SW480 (cell line): ENCODE results near the gene AMBP.
"Not testable (repeated sequence)": the region's sequence is repeated elsewhere in the genome, so short reads cannot be mapped to it uniquely, and the experiment has no call there.

Experiments
- DNase-seq: peaks from one replicate; pipeline ENCODE4 v3.0.0-alpha.2; 2016; ENCODE audit warnings: low spot score

The AMBP gene

GRCh38 chr9:114091711-114092110 lies 13.6 kb upstream of the AMBP start:
- no peak for DNase-seq

GRCh38 chr9:114090798-114091197 lies 12.7 kb upstream of the AMBP start:
- no peak for DNase-seq

GRCh38 chr9:114089206-114089840 lies 11.2 kb upstream of the AMBP start:
- no peak for DNase-seq

DNA sequence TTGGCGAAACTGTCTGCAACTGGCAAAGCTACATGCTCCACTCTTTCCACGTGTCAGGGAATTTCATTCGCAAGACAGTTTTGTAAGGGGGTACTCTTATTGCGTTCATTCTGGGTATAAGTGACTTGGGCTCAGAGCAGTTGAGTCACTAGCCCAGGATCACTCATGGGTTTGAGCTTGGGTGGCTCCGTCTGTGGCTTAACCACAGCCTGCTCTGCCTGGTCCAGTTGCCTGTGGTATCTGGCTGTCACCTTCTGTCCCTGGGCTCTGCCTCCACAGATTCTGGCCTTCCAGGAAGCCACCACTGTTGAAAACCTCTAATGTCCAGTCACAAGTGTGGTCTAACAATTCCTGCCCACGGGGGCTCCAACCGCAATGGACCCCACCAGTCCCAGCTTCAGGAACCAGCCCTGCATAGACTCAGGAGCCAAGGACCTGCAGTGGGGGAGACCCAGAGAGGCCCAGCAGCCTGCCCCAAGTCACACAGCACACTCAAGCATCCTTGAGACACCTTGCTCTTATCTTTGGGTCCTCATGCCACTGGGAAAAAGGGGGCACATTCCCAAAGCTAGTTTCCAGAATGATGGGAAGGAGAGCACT lies 10.6 kb upstream of the AMBP start:
- DNase-seq: no peak

GRCh38 chr9:114087721-114088120 lies 9.6 kb upstream of the AMBP start:
- DNase-seq: no peak

GRCh38 chr9:114086607-114087006 lies 8.5 kb upstream of the AMBP start:
- DNase-seq: no peak

DNA sequence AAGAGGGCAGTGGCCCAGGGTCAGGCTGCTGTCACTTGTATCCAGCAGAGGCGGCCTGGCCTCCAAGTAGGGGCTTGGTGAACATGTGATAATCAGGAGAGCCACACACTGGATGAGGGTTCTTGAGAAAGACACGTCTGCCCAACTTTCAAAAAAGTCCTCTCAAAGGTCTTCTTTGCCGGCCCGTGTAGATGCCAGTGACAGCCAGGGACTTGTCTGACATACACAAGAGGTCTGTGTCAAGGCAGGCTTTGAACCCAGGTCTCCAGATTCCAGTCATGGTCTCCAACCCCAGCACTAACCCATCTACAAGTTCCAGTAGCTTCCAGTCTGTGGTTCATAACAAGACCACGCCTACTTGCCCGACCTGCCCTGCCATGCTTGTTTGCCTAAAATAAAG lies 7.9 kb upstream of the AMBP start:
- DNase-seq: no peak

- DNase-seq: no peak
Observed at GRCh38 chr9:114085387-114085789, 7.3 kb upstream of the AMBP start.

GRCh38 chr9:114084282-114085073 lies 6.4 kb upstream of the AMBP start:
- DNase-seq: no peak

DNA sequence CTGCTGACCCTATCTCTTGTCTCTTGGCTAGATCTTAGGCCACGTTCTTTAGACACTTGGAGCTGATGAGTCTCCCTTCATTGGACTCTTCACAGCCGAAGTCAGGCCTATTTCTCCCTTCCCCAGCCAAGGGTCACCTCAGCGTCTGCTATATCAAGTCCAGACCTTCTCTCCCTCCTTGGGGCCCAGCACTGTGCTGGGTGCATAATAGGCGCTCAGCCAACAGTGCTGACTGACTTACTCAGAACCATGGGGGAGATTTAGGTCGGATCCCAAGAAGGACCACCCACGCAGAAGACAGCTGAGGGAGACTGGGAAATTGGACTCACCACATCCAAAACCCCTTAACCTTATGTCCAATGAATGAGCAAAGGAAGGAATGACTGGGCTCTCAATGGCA lies 5.6 kb upstream of the AMBP start:
- DNase-seq: no peak

GRCh38 chr9:114082763-114083412 lies 4.8 kb upstream of the AMBP start:
- DNase-seq: not testable (repeated sequence)

DNA sequence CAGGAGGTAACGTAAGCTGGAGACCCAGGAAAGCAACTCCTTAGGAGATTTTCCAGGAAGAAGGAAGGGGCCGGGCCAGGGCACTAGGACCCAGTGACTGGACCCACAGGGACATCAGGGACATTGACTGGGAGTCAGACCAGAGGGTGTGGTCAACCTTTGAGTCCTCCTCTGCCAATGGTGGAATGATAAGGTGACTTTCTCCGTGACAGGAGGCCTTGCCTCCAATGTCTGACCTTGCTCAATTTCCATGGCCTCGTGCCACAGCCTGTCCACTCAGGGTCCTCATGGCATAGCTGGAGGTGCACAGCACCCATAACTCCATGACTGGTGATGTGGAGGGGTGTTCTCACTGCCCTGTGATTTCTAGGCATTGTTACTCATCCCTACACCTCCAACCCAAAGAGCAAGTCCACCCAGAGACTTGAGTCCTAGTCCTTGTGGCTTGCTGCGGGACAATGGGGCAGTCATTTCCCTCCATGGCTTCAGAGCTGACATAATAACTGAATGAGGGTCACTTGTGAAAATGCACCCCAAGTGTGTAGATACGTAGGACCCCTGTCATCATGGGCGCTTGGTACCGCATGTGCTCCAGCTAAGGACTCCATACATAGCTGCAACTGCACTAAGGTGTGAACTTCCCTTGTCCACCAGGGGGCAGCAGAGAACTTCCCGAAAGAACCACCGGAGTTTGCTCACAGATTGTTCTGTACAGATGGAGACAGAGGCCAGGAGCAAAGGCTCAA lies 4.1 kb upstream of the AMBP start:
- DNase-seq: peak; percentile 76

GRCh38 chr9:114081441-114082016 lies 3.4 kb upstream of the AMBP start:
- no peak for DNase-seq

GRCh38 chr9:114080773-114081440 lies 2.8 kb upstream of the AMBP start:
- no peak for DNase-seq

GRCh38 chr9:114080195-114080772 lies 2.2 kb upstream of the AMBP start:
- no peak for DNase-seq

DNA sequence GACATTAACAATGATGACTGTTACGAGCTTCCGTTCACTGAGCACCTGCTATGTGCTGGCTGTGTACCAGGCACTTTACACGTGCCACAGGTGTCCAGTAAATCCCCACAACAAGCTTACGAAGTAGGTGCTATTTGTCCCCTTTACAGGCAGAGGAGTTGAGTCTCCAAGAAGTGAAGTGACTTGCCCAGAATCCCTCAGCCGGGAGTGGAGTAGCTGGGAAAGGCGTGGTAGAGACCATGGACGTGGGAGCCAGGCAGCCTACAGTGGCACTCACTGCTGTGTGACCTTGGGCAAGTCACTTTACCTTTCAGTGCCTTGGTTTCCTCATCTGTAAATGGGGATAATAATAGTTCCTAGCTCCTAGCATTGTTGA lies 669 bp upstream of the AMBP start:
- no peak for DNase-seq

DNA sequence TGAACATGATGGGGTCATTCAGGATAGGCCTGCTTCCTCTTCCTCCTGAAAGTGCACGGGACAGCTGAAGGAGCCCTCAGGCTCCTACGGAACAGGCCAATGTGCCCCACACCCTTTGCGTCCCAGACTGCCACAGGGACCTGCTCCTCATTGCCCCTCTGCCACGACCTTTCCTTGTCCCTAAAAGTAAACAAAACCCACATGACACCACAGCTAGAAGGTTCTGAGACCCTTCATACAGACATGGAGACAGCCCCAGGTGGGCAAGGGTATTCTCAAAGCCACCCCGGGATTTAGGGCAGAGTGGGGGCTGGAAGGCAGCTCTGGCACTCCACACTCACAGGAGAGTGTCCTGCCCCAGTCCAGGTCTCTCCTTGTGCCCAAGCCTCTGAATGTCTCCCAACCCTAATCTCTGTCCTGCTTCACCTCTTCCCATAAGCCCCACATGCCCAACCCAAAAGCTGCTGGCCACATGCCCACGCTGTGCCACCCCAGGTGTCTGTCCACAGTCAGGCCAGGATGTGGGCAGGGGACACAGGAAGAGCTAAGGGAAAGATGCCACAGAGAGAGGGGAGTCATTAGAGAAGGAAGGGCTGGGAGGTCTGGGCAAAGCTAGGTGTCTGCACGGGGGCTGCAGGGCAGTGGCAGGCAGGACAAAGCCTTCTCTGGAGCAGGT lies 800 bp downstream of the AMBP start:
- no peak for DNase-seq

- no peak for DNase-seq
Observed at GRCh38 chr9:114076237-114077161, 1.6 kb downstream of the AMBP start.

- no peak for DNase-seq
Observed at GRCh38 chr9:114075602-114076001, 2.5 kb downstream of the AMBP start.
